ENCODE measurements around the gene REV3L.

Gene REV3L

DNA sequence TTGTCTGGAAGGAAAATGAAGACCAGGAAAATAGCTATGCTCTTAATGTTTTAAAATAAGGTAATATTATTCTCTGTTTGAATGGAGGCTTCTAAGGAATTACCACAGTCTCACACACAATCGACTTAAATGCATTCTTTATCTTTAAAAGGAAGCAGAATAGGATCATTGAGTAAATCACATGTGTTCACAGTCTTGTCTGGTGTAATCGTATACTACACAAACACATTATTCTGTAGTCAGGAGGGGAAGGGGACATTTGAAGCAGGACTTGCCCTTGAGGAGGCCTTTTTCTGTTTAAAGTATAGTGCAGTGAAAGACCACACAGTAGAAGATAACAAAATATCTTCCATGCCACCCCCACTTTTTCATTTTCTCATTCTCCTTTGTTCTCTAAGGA lies 20.6 kb upstream of the REV3L start:
- Histone ChIP-seq H3K27ac (ENCODE audit: low read depth, low read length) (no peak overlapping the region), H3K79me2 (ENCODE audit: control insufficient read depth, insufficient read depth, low read length) (no peaks in the 10 kb centered on the region), H4K5ac (ENCODE audit: low read length) (no peak overlapping the region), H3K79me1 (ENCODE audit: low read length) (peaks cover 3% of the 10 kb centered on the region), H2BK120ac (ENCODE audit: low read depth, low read length) (no peak overlapping the region), H2BK5ac (ENCODE audit: low read length) (no peak overlapping the region), H4K8ac (ENCODE audit: low read depth, low read length) (no peak overlapping the region), H3K27me3 (ENCODE audit: insufficient read depth, low read length, poor library complexity) (no peaks in the 10 kb centered on the region), H2AK5ac (ENCODE audit: low read length) (no peak overlapping the region), H3K18ac (ENCODE audit: low read length) (peak overlapping the region; percentile 87), H3K4me2 (ENCODE audit: low read length) (no peak overlapping the region), H3K36me3 (ENCODE audit: control insufficient read depth, insufficient read depth, low read length) (no peaks in the 10 kb centered on the region), H3K23ac (ENCODE audit: low read length) (no peak overlapping the region), H3K4me1 (ENCODE audit: control insufficient read depth, low read depth, low read length) (no peaks in the 10 kb centered on the region), H3K9ac (ENCODE audit: low read length) (no peak overlapping the region), H3K4ac (ENCODE audit: low read depth, low read length) (no peak overlapping the region), H2BK15ac (replicated peaks; ENCODE audit: low read depth) (no peak overlapping the region), H3K4me3 (ENCODE audit: low read length) (no peak overlapping the region), H3K56ac (ENCODE audit: low read length) (no peak overlapping the region)
- WGBS (ENCODE audit: extremely low coverage, insufficient coverage, low lambda C conversion rate) = no CpG with 5 or more reads among the region's 2 CpGs
- no peak for DNase-seq

DNA sequence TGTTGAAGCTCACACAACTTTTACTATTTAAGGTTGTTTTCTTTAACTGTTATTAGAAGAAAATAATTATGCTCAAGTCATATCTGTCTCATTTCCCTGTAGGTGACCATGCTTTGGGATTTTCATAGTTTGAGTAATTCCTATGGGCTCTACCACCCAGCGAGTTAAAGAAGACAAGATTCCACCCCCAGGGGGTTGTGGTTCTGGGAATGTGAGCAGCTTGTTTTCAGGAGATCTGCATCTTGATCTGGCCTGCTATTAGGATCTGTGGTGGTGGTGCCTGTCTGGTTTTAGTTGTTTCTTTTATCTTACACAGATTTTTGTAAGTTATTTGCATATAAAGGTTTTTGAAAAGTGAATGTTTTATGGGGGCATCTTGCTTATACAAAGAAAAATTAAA lies 20.2 kb upstream of the REV3L start:
- Histone ChIP-seq H4K5ac (ENCODE audit: low read length) (no peak overlapping the region), H3K4me1 (ENCODE audit: control insufficient read depth, low read depth, low read length) (no peaks in the 10 kb centered on the region), H2BK5ac (ENCODE audit: low read length) (no peak overlapping the region), H3K79me1 (ENCODE audit: low read length) (peaks cover 3% of the 10 kb centered on the region), H3K27me3 (ENCODE audit: insufficient read depth, low read length, poor library complexity) (no peaks in the 10 kb centered on the region), H3K27ac (ENCODE audit: low read depth, low read length) (no peak overlapping the region), H3K23ac (ENCODE audit: low read length) (no peak overlapping the region), H2BK15ac (replicated peaks; ENCODE audit: low read depth) (no peak overlapping the region), H2AK5ac (ENCODE audit: low read length) (no peak overlapping the region), H3K36me3 (ENCODE audit: control insufficient read depth, insufficient read depth, low read length) (no peaks in the 10 kb centered on the region), H3K9ac (ENCODE audit: low read length) (no peak overlapping the region), H3K4ac (ENCODE audit: low read depth, low read length) (no peak overlapping the region), H3K4me2 (ENCODE audit: low read length) (no peak overlapping the region), H4K8ac (ENCODE audit: low read depth, low read length) (no peak overlapping the region), H2BK120ac (ENCODE audit: low read depth, low read length) (no peak overlapping the region), H3K56ac (ENCODE audit: low read length) (no peak overlapping the region), H3K18ac (ENCODE audit: low read length) (no peak overlapping the region), H3K79me2 (ENCODE audit: control insufficient read depth, insufficient read depth, low read length) (no peaks in the 10 kb centered on the region), H3K4me3 (ENCODE audit: low read length) (no peak overlapping the region)
- peak; percentile 86 for DNase-seq
- WGBS (ENCODE audit: extremely low coverage, insufficient coverage, low lambda C conversion rate) = no CpG with 5 or more reads among the region's 1 CpG

DNA sequence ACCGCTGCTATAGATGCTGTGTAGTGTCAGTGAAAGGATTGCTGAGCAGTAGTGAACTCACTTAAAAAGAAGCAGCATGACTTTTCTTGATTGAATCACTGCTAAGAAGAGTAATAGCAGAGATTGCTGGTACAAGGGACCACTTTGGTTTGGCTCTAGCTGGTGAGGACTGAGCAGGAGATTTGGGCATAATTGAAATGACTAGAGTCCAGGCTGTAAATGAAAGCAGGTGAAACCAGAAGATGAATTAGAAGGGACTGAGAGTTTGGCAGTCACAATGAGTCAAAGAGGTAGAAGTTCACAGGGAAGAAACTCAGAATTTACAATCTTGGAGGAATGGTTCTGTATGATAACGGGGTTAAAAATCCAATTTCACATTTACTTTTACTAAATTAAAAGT lies 19.1 kb upstream of the REV3L start:
- no peak overlapping the region for H3K4me2 ChIP-seq (ENCODE audit: low read length)
- no peak overlapping the region for H3K23ac ChIP-seq (ENCODE audit: low read length)
- no peaks in the 10 kb centered on the region for H3K4me1 ChIP-seq (ENCODE audit: control insufficient read depth, low read depth, low read length)
- H3K79me1 ChIP-seq (ENCODE audit: low read length) = peaks cover 4% of the 10 kb centered on the region
- no peaks in the 10 kb centered on the region for H3K36me3 ChIP-seq (ENCODE audit: control insufficient read depth, insufficient read depth, low read length)
- no CpG with 5 or more reads among the region's 2 CpGs for WGBS (ENCODE audit: extremely low coverage, insufficient coverage, low lambda C conversion rate)
- DNase-seq = no peak
- H3K4ac ChIP-seq (ENCODE audit: low read depth, low read length) = no peak overlapping the region
- peak overlapping the region; percentile 39 for H4K8ac ChIP-seq (ENCODE audit: low read depth, low read length)
- no peak overlapping the region for H2AK5ac ChIP-seq (ENCODE audit: low read length)
- peak overlapping the region; percentile 57 for H2BK15ac ChIP-seq (replicated peaks; ENCODE audit: low read depth)
- no peak overlapping the region for H3K27ac ChIP-seq (ENCODE audit: low read depth, low read length)
- no peaks in the 10 kb centered on the region for H3K79me2 ChIP-seq (ENCODE audit: control insufficient read depth, insufficient read depth, low read length)
- H3K4me3 ChIP-seq (ENCODE audit: low read length) = no peak overlapping the region
- no peak overlapping the region for H3K9ac ChIP-seq (ENCODE audit: low read length)
- no peak overlapping the region for H2BK120ac ChIP-seq (ENCODE audit: low read depth, low read length)
- H2BK5ac ChIP-seq (ENCODE audit: low read length) = no peak overlapping the region
- no peaks in the 10 kb centered on the region for H3K27me3 ChIP-seq (ENCODE audit: insufficient read depth, low read length, poor library complexity)
- H4K5ac ChIP-seq (ENCODE audit: low read length) = no peak overlapping the region
- no peak overlapping the region for H3K18ac ChIP-seq (ENCODE audit: low read length)
- no peak overlapping the region for H3K56ac ChIP-seq (ENCODE audit: low read length)

DNA sequence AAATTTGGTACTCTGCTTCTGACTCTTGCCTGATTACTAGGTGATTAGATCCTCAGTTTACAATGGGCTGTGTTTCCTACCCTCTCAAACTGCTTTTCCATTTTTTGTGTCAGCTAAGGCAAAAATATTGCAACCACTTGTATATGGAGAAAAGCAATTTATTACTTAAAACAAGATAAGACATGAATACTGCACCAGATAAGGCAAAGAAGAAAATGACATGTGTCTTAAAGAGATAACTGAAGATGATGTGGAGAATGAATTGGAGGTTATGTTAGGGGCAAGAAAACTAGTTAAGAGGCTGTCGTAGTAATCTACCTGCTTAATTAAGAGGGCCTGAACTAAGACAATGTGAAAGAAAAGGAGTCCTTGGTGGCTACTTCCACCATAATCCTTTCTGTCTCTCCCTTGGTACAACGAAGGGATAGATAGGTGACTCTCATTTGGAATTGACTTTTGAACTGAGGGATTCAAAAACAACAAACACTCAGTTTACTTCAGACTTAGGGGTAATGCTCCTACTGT lies 16.3 kb upstream of the REV3L start:
- Histone ChIP-seq H4K8ac (ENCODE audit: low read depth, low read length) (no peak overlapping the region), H3K9ac (ENCODE audit: low read length) (no peak overlapping the region), H3K36me3 (ENCODE audit: control insufficient read depth, insufficient read depth, low read length) (no peaks in the 10 kb centered on the region), H3K23ac (ENCODE audit: low read length) (no peak overlapping the region), H2BK120ac (ENCODE audit: low read depth, low read length) (no peak overlapping the region), H3K4ac (ENCODE audit: low read depth, low read length) (no peak overlapping the region), H3K4me3 (ENCODE audit: low read length) (no peak overlapping the region), H3K56ac (ENCODE audit: low read length) (no peak overlapping the region), H3K4me2 (ENCODE audit: low read length) (no peak overlapping the region), H3K27ac (ENCODE audit: low read depth, low read length) (no peak overlapping the region), H3K18ac (ENCODE audit: low read length) (no peak overlapping the region), H2AK5ac (ENCODE audit: low read length) (no peak overlapping the region), H3K79me1 (ENCODE audit: low read length) (peaks cover 4% of the 10 kb centered on the region), H3K79me2 (ENCODE audit: control insufficient read depth, insufficient read depth, low read length) (no peaks in the 10 kb centered on the region), H3K4me1 (ENCODE audit: control insufficient read depth, low read depth, low read length) (no peaks in the 10 kb centered on the region), H3K27me3 (ENCODE audit: insufficient read depth, low read length, poor library complexity) (no peaks in the 10 kb centered on the region), H2BK15ac (replicated peaks; ENCODE audit: low read depth) (no peak overlapping the region), H4K5ac (ENCODE audit: low read length) (no peak overlapping the region), H2BK5ac (ENCODE audit: low read length) (no peak overlapping the region)
- no peak for DNase-seq
- no CpG with 5 or more reads among the region's 2 CpGs for WGBS (ENCODE audit: extremely low coverage, insufficient coverage, low lambda C conversion rate)

DNA sequence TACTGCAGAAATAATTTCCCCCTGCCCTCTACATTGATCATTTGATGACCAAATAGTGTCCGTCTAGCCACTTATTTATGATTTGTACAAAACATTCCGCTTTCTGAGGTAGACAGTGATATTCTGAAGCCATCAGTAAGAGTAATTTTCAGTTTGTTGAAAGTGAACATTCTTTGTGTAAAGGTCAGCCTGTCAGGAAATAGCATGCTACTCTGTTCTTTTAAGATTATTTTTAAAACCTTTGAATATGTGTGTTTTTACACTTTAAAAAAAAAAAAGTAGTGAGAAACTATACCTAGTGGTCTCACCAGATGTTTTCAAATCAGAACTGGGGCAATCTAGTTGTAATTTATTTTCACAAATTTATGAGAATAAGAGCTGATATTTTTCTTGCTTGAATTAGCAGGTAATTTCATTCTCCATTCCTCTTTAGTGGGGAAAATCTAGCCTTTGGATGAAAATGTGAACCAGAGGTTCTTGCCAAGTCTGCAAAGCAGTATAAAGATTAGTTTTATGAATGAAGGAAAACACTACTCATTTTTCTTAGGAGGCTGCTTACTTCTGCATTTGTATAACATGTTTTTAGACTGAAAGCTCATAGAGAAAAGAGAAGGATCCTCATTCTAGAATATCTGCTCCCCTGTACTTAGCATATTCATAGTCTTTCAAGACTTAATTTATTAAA lies 12.1 kb upstream of the REV3L start:
- Histone ChIP-seq H3K56ac (ENCODE audit: low read length) (no peak overlapping the region), H3K27ac (ENCODE audit: low read depth, low read length) (no peak overlapping the region), H3K79me2 (ENCODE audit: control insufficient read depth, insufficient read depth, low read length) (no peaks in the 10 kb centered on the region), H3K36me3 (ENCODE audit: control insufficient read depth, insufficient read depth, low read length) (no peaks in the 10 kb centered on the region), H3K27me3 (ENCODE audit: insufficient read depth, low read length, poor library complexity) (no peaks in the 10 kb centered on the region), H3K18ac (ENCODE audit: low read length) (no peak overlapping the region), H2BK120ac (ENCODE audit: low read depth, low read length) (no peak overlapping the region), H3K4me1 (ENCODE audit: control insufficient read depth, low read depth, low read length) (no peaks in the 10 kb centered on the region), H2BK5ac (ENCODE audit: low read length) (no peak overlapping the region), H3K79me1 (ENCODE audit: low read length) (peaks cover 2% of the 10 kb centered on the region), H2AK5ac (ENCODE audit: low read length) (no peak overlapping the region), H3K23ac (ENCODE audit: low read length) (no peak overlapping the region), H3K4ac (ENCODE audit: low read depth, low read length) (no peak overlapping the region), H3K4me2 (ENCODE audit: low read length) (no peak overlapping the region), H3K9ac (ENCODE audit: low read length) (no peak overlapping the region), H4K5ac (ENCODE audit: low read length) (no peak overlapping the region), H4K8ac (ENCODE audit: low read depth, low read length) (no peak overlapping the region), H2BK15ac (replicated peaks; ENCODE audit: low read depth) (no peak overlapping the region), H3K4me3 (ENCODE audit: low read length) (no peak overlapping the region)
- no peak for DNase-seq
- no CpG with 5 or more reads among the region's 2 CpGs for WGBS (ENCODE audit: extremely low coverage, insufficient coverage, low lambda C conversion rate)

DNA sequence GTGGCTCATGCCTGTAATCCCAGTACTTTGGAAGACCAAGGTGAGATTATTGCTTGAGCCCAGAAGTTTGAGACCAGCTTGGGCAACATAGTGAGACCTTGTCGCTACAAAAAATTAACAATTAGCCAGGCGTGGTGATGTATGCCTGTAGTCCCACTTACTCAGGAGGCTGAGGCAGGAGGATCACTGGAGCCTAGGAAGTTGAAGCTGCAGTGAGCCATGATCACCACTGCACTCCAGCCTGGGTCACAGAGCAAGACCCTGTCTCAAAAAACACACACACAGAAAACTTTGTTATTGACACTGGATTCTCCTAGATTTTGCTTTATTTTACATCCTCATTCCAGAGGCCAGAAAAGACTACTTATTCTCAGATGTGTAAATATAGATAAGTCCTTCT lies 9.5 kb upstream of the REV3L start:
- no peak overlapping the region for H3K18ac ChIP-seq (ENCODE audit: low read length)
- WGBS (ENCODE audit: extremely low coverage, insufficient coverage, low lambda C conversion rate) = no CpG with 5 or more reads among the region's 2 CpGs
- no peak overlapping the region for H3K9ac ChIP-seq (ENCODE audit: low read length)
- no peaks in the 10 kb centered on the region for H3K4me1 ChIP-seq (ENCODE audit: control insufficient read depth, low read depth, low read length)
- no peak overlapping the region for H2BK5ac ChIP-seq (ENCODE audit: low read length)
- peaks cover 4% of the 10 kb centered on the region for H3K79me1 ChIP-seq (ENCODE audit: low read length)
- no peak overlapping the region for H3K23ac ChIP-seq (ENCODE audit: low read length)
- no peaks in the 10 kb centered on the region for H3K79me2 ChIP-seq (ENCODE audit: control insufficient read depth, insufficient read depth, low read length)
- no peak overlapping the region for H2BK15ac ChIP-seq (replicated peaks; ENCODE audit: low read depth)
- H3K4ac ChIP-seq (ENCODE audit: low read depth, low read length) = no peak overlapping the region
- H4K5ac ChIP-seq (ENCODE audit: low read length) = no peak overlapping the region
- H2BK120ac ChIP-seq (ENCODE audit: low read depth, low read length) = no peak overlapping the region
- H3K56ac ChIP-seq (ENCODE audit: low read length) = no peak overlapping the region
- H3K27me3 ChIP-seq (ENCODE audit: insufficient read depth, low read length, poor library complexity) = no peaks in the 10 kb centered on the region
- no peak for DNase-seq
- no peak overlapping the region for H3K27ac ChIP-seq (ENCODE audit: low read depth, low read length)
- no peak overlapping the region for H2AK5ac ChIP-seq (ENCODE audit: low read length)
- H4K8ac ChIP-seq (ENCODE audit: low read depth, low read length) = no peak overlapping the region
- H3K4me2 ChIP-seq (ENCODE audit: low read length) = no peak overlapping the region
- H3K36me3 ChIP-seq (ENCODE audit: control insufficient read depth, insufficient read depth, low read length) = no peaks in the 10 kb centered on the region
- no peak overlapping the region for H3K4me3 ChIP-seq (ENCODE audit: low read length)

All from mesendoderm (in vitro differentiated cells).